Measurements from ENCODE around the gene RUNX2. TPM values are rescaled to one million over a fixed set of nuclear protein-coding genes. Genes with fewer than 3 reads are reported as not detected.

RUNX2 gene
- total and polyA plus RNA-seq, 10 of the 15 experiments (the other 5 are each of a cell fraction or from before 2014, with no cell fraction given) = 0.01 to 0.77 (median 0.15) TPM; not detected in 3

GRCh38 chr6:45617441-45617840 is 289.3 kb downstream of the RUNX2 start:
- FAIRE-seq = no peak
- Histone ChIP-seq H4K20me1 (ENCODE audit: control insufficient read depth, insufficient read depth) (no peaks in the 10 kb centered on the region), H3K4me2 (ENCODE audit: control insufficient read depth, insufficient read depth) (no peak overlapping the region), H2AFZ (ENCODE audit: control insufficient read depth, low read depth, low read length) (no peak overlapping the region), H3K79me2 (ENCODE audit: control insufficient read depth, insufficient read depth, low read length) (no peaks in the 10 kb centered on the region), H3K4me3 (no peak overlapping the region), H3K27me3 (replicated peaks in 1 of 2; ENCODE audit: control insufficient read depth in 2 of 2, insufficient read depth in 2 of 2, low read length in 1 of 2) (no peaks in the 10 kb centered on the region), H3K9ac (ENCODE audit: control insufficient read depth, insufficient read depth, low read length) (no peak overlapping the region), H3K4me1 (ENCODE audit: control insufficient read depth, insufficient read depth, low read length) (no peaks in the 10 kb centered on the region), H3K36me3 (ENCODE audit: control insufficient read depth in 2 of 2, insufficient read depth in 2 of 2, low read length in 1 of 2) (no peaks in the 10 kb centered on the region), H3K27ac (ENCODE audit: control insufficient read depth, insufficient read depth) (no peak overlapping the region), H3K9me3 (replicated peaks; ENCODE audit: control insufficient read depth, insufficient read depth, low read length) (no peaks in the 10 kb centered on the region)
- intact Hi-C loops (cut with micrococcal nuclease; ENCODE audit: unreplicated experiment) = no loop called here
- no TSS peak for BruUV-seq (replicated peaks)
- WGBS (ENCODE audit: insufficient coverage, insufficient replicate concordance, low lambda C conversion rate, missing lambda C conversion rate) = 29% methylated on average over 3 of the region's 3 CpGs
- ChIA-PET RAD21 (ENCODE audit: unreplicated experiment) (no interaction called here), CTCF (interaction anchor here (0.6 to 0.9 kb wide), 3 partner anchors 13 to 62 kb away, joined by 4 read pairs; no protein-coding TSS in a partner anchor), POLR2A (interaction anchor here (1.1 kb wide), 1 partner anchor 60 kb away, joined by 3 read pairs; no protein-coding TSS in a partner anchor), SMC1A (ENCODE audit: uncharacterized antibody, unreplicated experiment) (no interaction called here)
- no peak for ATAC-seq
- in situ Hi-C loops (cut with MboI) = no loop called here
- no peak for TF ChIP-seq ZBED1 (IDR thresholded peaks at IDR 0.05; ENCODE audit: borderline replicate concordance)
- TF ChIP-seq IKZF2 (IDR thresholded peaks at IDR 0.05) = no peak
- TF ChIP-seq, protein P1, sequence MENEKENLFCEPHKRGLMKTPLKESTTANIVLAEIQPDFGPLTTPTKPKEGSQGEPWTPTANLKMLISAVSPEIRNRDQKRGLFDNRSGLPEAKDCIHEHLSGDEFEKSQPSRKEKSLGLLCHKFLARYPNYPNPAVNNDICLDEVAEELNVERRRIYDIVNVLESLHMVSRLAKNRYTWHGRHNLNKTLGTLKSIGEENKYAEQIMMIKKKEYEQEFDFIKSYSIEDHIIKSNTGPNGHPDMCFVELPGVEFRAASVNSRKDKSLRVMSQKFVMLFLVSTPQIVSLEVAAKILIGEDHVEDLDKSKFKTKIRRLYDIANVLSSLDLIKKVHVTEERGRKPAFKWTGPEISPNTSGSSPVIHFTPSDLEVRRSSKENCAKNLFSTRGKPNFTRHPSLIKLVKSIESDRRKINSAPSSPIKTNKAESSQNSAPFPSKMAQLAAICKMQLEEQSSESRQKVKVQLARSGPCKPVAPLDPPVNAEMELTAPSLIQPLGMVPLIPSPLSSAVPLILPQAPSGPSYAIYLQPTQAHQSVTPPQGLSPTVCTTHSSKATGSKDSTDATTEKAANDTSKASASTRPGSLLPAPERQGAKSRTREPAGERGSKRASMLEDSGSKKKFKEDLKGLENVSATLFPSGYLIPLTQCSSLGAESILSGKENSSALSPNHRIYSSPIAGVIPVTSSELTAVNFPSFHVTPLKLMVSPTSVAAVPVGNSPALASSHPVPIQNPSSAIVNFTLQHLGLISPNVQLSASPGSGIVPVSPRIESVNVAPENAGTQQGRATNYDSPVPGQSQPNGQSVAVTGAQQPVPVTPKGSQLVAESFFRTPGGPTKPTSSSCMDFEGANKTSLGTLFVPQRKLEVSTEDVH (IDR thresholded peaks at IDR 0.05; ENCODE audit: low read depth, partially characterized antibody) = no peak
- TF ChIP-seq NR2C2 (IDR thresholded peaks at IDR 0.05; ENCODE audit: borderline replicate concordance, control insufficient read depth, insufficient read length, low read depth) = no peak
- no peak for TF ChIP-seq HDAC2 (IDR thresholded peaks at IDR 0.05)
- no peak for TF ChIP-seq RBBP5 (conservative IDR thresholded peaks at IDR 0.05)
- TF ChIP-seq RAD21 (IDR thresholded peaks at IDR 0.05; ENCODE audit: insufficient read depth, low read depth, low read length) = no peak
- no peak for TF ChIP-seq CREM (IDR thresholded peaks at IDR 0.05; ENCODE audit: low read depth)
- TF ChIP-seq SIX5 (IDR thresholded peaks at IDR 0.05; ENCODE audit: low read depth, low read length, severe bottlenecking) = no peak
- no peak for TF ChIP-seq SREBF2 (IDR thresholded peaks at IDR 0.05; ENCODE audit: low read length)
- no peak for TF ChIP-seq ZBTB4 (CRISPR knock-in tag; IDR thresholded peaks at IDR 0.05)
- TF ChIP-seq WRNIP1 (IDR thresholded peaks at IDR 0.05; ENCODE audit: borderline replicate concordance, low read depth, low read length) = no peak
- TF ChIP-seq, protein P2, sequence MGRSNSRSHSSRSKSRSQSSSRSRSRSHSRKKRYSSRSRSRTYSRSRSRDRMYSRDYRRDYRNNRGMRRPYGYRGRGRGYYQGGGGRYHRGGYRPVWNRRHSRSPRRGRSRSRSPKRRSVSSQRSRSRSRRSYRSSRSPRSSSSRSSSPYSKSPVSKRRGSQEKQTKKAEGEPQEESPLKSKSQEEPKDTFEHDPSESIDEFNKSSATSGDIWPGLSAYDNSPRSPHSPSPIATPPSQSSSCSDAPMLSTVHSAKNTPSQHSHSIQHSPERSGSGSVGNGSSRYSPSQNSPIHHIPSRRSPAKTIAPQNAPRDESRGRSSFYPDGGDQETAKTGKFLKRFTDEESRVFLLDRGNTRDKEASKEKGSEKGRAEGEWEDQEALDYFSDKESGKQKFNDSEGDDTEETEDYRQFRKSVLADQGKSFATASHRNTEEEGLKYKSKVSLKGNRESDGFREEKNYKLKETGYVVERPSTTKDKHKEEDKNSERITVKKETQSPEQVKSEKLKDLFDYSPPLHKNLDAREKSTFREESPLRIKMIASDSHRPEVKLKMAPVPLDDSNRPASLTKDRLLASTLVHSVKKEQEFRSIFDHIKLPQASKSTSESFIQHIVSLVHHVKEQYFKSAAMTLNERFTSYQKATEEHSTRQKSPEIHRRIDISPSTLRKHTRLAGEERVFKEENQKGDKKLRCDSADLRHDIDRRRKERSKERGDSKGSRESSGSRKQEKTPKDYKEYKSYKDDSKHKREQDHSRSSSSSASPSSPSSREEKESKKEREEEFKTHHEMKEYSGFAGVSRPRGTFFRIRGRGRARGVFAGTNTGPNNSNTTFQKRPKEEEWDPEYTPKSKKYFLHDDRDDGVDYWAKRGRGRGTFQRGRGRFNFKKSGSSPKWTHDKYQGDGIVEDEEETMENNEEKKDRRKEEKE (IDR thresholded peaks at IDR 0.05) = no peak
- TF ChIP-seq BCL11A (IDR thresholded peaks at IDR 0.05; ENCODE audit: low read depth, low read length) = no peak
- no peak for DNase-seq (ENCODE audit: low read depth, low spot score)
